Aorta (tissue), 5 donors: ENCODE data around the gene HMGA1. TPM values are rescaled to one million over a fixed set of nuclear protein-coding genes. Genes with fewer than 3 reads are reported as not detected.

Experiments used
- ATAC-seq: fragments of 200-7000 bp; cut with Tn5 transposase; one replicate; pipeline ENCODE4 v1.9.1; 2022; ENCODE audit warnings: moderate library complexity; ENCODE audit not compliant: low FRiP score
- DNase-seq, 2 donors: peaks; one replicate each; pipeline ENCODE4 v3.0.0-alpha.2; 2020
- H3K27ac ChIP-seq, 2 donors: one replicate each; pipeline ENCODE4 v1.5.1; 2013; ENCODE audit warnings: low read length in 2 of 2, mild to moderate bottlenecking in 2 of 2, moderate library complexity in 2 of 2, control low read depth in 1 of 2, inconsistent platforms in 1 of 2, low read depth in 1 of 2
- H3K27me3 ChIP-seq, 2 donors: one replicate each; pipeline ENCODE4 v1.6.1; 2013; ENCODE audit warnings: control low read depth in 1 of 2, low read length in 1 of 2, mild to moderate bottlenecking in 1 of 2, moderate library complexity in 1 of 2; ENCODE audit not compliant: insufficient read depth in 2 of 2, control insufficient read depth in 1 of 2
- H3K36me3 ChIP-seq, 2 donors: one replicate each; pipeline ENCODE4 v1.6.1; 2013; ENCODE audit warnings: control low read depth in 1 of 2, low read length in 1 of 2, mild to moderate bottlenecking in 1 of 2; ENCODE audit not compliant: insufficient read depth in 2 of 2, control insufficient read depth in 1 of 2
- H3K4me1 ChIP-seq, 2 donors: one replicate each; pipeline ENCODE4 v1.6.1; 2013; ENCODE audit warnings: low read length in 2 of 2, control low read depth in 1 of 2, mild to moderate bottlenecking in 1 of 2, moderate library complexity in 1 of 2; ENCODE audit not compliant: insufficient read depth in 2 of 2, control insufficient read depth in 1 of 2
- H3K4me3 ChIP-seq, 2 donors: one replicate each; pipeline ENCODE4 v1.5.1; 2013; ENCODE audit warnings: low read length in 2 of 2, control low read depth in 1 of 2, mild to moderate bottlenecking in 1 of 2
- H3K9me3 ChIP-seq: one replicate; pipeline ENCODE4 v1.6.1; 2013; ENCODE audit warnings: mild to moderate bottlenecking, low read length; ENCODE audit not compliant: control insufficient read depth
- WGBS, 2 donors: extraction: QIAGEN DNeasy Blood & Tissue Kit; methylation state at CpG; one replicate each; pipeline ENCODE4 v1.1.7; 2013; 5-methylcytosine and 5-hydroxymethylcytosine counted together
- intact Hi-C, 2 donors: fragments of 100-400 bp; cut with DNase I; formaldehyde crosslinking; loops; one replicate each; pipeline versions ENCODE4 v1.14.2 to v1.15.0; 2022
- polyA plus RNA-seq, 2 donors: library from polyadenylated mRNA; stranded (reverse); fragments of 200-250 nt; gene quantifications; one replicate each; pipeline ENCODE4 v1.2.3, GENCODE V29; 2013
- total RNA-seq, 2 donors: library from RNA; stranded (reverse); fragmentation: NEBNext Ultra II Directional; extraction: Animal tissue kit (Norgen Biotek cat#: 25700); gene quantifications; one replicate each; pipeline ENCODE4 v1.2.1, GENCODE V29; 2021
- donor health status: healthy with polysubstance abuse.
- donor health status: Bipolar disorder and iron deficiency.
- donor health status: DM: no; HTN: no; CAD: no.
- donor health status: DM: no; HTN: no; CAD: no.
- donor health status: DM: yes; HTN: yes; CAD: no.

HMGA1 gene
- total and polyA plus RNA-seq, 4 donors = 11.0 to 25.5 (median 18.6) TPM

DNA sequence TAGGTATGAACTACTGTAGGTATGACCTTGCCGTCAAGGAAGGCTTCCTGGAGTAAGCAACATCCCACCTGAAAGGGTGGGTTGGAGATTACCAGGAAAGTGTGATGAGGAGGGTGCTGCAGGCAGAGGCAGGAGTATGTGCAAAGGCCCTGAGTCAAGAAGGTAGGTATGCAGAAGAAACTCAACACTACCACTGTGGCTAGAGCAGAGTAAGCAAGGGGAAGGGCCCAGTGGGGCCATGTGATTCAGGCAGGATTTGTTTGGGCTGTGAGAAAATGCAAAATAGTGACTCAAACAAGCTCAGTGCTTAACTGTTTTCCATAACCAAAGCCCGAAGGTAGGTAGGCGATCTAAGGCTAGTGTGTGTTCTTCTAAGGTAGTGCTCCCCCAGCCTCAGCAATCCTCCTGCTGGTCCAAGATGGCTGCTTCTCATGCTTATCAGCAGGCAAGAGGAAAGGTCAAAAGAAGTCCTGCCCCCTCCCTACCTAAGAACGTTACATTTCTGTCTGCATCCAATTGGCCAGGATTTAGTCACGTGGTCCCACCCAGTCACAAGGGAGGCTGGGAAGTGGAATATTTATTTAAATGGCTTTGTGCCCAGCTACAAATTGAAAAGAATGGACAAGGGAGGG, 36.2 kb upstream of the HMGA1 start:
- intact Hi-C loops = no loop called here
- Histone ChIP-seq H3K27ac (no peak overlapping the region), H3K27me3 (no peaks in the 10 kb centered on the region), H3K9me3 (no peaks in the 10 kb centered on the region), H3K4me3 (no peak overlapping the region), H3K4me1 (no peaks in the 10 kb centered on the region), H3K36me3 (no peaks in the 10 kb centered on the region)
- WGBS, 2 donors = 68 to 69% methylated on average over 5 of the region's 5 CpGs
- no peak for ATAC-seq
- DNase-seq = no peak

DNA sequence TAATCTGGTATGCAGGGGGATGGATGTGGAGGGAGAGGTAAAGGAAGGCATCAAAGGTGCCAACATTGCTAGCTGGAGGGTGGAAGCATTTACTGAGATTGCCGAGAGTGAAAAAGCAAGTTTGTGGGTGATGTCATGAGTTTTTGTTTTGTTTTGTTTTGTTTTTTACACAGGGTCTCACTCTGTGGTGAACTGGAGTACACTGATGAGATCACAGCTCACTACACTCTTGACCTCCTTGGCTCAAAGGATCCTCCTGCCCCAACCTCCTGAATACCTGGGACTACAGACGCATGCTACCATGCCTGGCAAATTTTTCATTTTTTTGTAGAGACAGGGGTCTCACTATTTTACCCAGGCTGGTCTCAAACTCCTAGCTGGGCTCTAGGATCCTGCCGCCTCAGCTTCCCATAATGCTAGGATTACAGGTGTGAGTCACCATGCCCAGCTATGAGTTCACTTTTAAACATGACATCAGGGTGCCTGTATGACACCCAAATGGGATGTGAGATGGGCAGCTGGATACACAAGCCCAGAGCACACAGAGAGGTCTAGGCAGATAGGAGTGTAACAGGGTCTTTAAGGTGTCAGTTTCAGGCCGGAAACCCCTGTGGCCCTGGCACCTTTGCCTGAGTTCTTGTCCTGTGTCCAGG, 35.1 kb upstream of the HMGA1 start:
- H3K9me3 ChIP-seq = no peaks in the 10 kb centered on the region
- no peaks in the 10 kb centered on the region for H3K4me1 ChIP-seq
- no peak for ATAC-seq
- H3K27me3 ChIP-seq = no peaks in the 10 kb centered on the region
- 88 to 89% methylated on average over 4 of the region's 4 CpGs for WGBS, 2 donors
- H3K4me3 ChIP-seq = no peak overlapping the region
- intact Hi-C loops = no loop called here
- H3K36me3 ChIP-seq = no peaks in the 10 kb centered on the region
- H3K27ac ChIP-seq = no peak overlapping the region
- DNase-seq = no peak

DNA sequence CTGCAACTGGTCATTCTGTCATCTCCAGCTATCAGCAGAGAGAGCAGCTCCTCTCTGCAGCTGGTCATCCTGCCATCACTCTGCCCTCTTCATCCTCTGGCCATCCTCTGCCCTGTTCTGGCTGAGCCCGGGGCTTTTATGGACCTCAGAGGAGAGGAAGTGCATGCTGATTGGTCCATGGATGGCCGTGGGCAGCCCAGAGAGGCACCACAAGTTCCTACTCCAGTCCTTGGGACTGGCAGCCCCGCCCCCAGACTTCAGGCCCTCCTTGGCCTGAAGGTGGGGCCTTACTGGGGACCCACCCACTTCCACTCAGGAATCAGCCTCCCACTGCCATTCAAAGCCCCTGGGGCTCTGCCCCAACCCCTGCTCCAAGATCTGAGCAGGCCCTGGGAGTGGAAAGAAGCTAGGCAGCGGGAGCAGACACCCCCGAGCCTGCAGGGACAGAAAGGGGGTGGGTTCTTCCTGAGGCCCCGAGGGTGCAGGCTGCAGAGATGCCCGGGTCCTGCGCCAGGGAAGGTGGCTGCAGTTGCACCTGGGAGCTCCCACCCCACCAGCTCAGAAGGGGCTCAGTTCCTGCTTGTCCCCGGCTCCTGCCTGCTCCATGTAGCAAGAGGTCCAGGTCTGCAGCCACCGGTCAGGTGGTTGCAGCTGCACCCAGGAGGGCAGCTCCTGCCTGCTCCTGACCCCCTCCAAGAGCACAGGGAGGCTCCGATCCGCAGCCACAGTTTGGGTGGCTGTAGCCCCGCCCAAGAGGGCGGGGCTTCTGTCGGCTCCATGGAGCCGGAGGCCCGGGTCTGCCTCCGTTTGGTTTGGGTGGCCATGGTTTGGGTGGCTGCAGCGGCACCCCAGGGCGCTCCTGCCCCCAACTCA, 34.1 kb upstream of the HMGA1 start:
- DNase-seq (no peak), ATAC-seq (no peak)
- H3K9me3 ChIP-seq = no peaks in the 10 kb centered on the region
- WGBS, 2 donors = 77 to 79% methylated on average over 20 of the region's 20 CpGs
- no peaks in the 10 kb centered on the region for H3K27me3 ChIP-seq
- no peak overlapping the region for H3K4me3 ChIP-seq
- intact Hi-C loops = no loop called here
- no peaks in the 10 kb centered on the region for H3K4me1 ChIP-seq
- H3K36me3 ChIP-seq = no peaks in the 10 kb centered on the region
- H3K27ac ChIP-seq = no peak overlapping the region

DNA sequence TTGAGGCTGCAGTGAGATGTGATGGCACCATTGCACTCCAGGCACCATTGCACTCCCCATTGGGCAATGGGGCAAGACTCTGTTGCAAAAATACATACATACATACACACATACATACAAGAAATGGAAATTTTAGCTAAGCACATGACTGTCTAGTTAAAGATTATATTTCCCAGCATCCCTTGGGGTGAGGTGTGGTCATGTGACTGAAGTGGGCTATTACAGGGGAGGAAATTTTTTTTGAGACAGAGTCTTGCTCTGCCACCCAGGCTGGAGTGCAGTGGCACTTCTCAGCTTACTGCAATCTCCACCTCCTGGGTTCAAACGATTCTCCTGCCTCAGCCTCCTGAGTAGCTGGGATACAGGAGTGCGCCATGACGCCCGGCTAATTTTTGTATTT, 32.0 kb upstream of the HMGA1 start:
- Histone ChIP-seq H3K27me3 (no peaks in the 10 kb centered on the region), H3K4me1 (no peaks in the 10 kb centered on the region), H3K9me3 (no peaks in the 10 kb centered on the region), H3K27ac (no peak overlapping the region), H3K36me3 (no peaks in the 10 kb centered on the region), H3K4me3 (no peak overlapping the region)
- no peak for DNase-seq
- no peak for ATAC-seq
- WGBS, 2 donors = 95% methylated on average over 4 of the region's 4 CpGs
- intact Hi-C loops = no loop called here

DNA sequence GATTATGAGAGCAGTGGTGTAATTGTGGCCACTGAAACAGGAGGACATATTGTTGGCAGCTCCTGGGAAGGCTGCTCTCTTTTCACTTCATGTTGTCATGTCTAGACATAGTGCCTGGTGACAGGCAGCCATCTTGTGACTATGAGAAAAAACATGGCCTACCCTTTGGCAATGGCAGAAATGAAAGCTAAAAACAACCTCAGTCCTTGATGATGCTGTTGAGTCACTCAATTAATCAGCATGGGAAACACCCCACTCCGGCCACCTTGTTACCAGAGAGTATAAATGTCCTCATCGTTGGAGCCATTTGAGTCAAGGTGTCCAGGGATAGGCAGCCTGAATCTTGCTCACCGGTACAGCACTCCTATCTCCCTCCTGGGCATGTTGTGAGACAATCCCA, 31.2 kb upstream of the HMGA1 start:
- H3K4me1 ChIP-seq = no peaks in the 10 kb centered on the region
- no peak overlapping the region for H3K27ac ChIP-seq
- H3K27me3 ChIP-seq = no peaks in the 10 kb centered on the region
- ATAC-seq (no peak), DNase-seq (no peak)
- intact Hi-C loops = no loop called here
- whole genome bisulfite sequencing, 2 donors = 94 to 96% methylated on average over 3 of the region's 3 CpGs
- H3K4me3 ChIP-seq = no peak overlapping the region
- H3K36me3 ChIP-seq = no peaks in the 10 kb centered on the region
- no peaks in the 10 kb centered on the region for H3K9me3 ChIP-seq

DNA sequence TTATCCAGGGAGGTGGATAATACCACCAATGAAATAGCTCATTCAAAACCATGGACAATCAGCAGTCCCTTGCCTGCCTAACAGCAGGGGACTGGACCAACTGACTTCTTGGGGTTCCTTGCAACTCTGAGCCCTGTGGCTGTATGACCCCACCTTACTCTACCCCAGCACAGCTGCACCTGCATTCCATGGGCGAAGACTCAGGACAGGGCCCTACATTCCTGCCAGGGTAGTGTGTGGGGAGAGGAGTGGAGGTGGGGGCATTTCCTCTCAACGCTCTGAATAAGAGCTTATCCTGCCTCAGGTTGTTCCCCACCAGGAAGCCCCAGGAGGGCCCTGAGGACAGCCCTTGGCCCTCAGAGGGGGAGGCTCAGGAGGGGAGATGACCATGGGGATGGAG, 30.8 kb upstream of the HMGA1 start:
- Histone ChIP-seq H3K27me3 (no peaks in the 10 kb centered on the region), H3K36me3 (no peaks in the 10 kb centered on the region), H3K27ac (no peak overlapping the region), H3K4me3 (no peak overlapping the region), H3K9me3 (no peaks in the 10 kb centered on the region), H3K4me1 (no peaks in the 10 kb centered on the region)
- DNase-seq (no peak), ATAC-seq (no peak)
- intact Hi-C loops = no loop called here
- 86 to 92% methylated on average over 2 of the region's 2 CpGs for WGBS, 2 donors

DNA sequence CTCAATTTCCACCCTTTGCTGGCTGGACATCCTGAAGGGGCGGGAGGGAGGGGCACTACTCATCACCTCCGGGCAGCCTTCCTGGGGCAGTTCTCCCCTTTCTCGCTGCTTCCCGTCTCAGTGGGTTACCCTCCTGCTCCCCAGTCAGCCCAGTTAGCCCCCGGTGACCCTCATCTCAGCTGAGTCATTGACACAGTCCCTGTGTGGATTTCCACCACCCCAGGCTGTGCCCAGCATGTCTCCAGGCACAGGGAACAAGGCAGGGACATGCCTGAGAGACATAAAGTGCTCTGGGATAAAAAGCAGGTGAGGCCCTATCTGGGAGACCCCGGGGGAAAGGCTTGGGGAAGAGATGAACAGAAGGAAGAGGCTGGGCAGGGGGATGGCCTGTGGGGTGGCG, 29.9 kb upstream of the HMGA1 start:
- WGBS, 2 donors = 73 to 74% methylated on average over 7 of the region's 7 CpGs
- no peak for ATAC-seq
- Histone ChIP-seq H3K4me3 (no peak overlapping the region), H3K36me3 (no peaks in the 10 kb centered on the region), H3K27me3 (no peaks in the 10 kb centered on the region), H3K9me3 (no peaks in the 10 kb centered on the region), H3K27ac (no peak overlapping the region), H3K4me1 (no peaks in the 10 kb centered on the region)
- no peak for DNase-seq
- intact Hi-C loops = no loop called here

DNA sequence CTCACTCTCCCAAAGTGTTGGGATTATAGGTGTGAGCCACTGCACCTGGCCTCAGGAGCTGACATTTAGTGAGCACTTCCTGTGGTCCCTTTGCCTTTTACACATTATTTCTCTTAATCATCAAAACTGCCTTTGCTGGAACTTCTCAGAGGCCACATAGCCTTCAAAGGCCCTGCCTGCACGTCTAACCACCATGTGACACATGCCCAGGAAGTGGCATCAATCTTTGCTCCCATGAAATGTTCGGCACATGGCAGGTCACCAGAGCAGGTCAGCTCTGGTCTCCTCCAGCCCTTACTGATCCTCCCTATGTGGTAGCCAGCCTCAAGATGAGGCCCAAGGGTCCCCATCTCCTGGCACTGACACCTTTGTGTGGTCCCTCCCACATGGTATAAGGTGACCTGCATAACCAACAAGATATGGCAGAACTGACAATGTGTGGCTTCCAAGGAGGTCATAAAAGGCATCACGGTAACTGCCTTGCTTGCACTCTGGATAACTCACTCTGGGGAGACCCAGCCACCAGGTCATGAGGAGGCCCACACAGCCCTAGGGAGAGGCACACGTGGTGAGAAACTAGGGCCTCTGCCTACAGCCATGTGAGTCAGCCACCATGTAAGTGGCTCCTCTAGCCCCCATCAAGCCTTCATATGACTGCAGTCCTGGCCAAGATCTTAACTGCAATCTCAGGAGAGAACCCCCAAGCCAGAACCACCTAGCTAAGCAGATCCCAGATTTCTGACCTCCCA, 28.8 kb upstream of the HMGA1 start:
- no peak overlapping the region for H3K27ac ChIP-seq
- H3K36me3 ChIP-seq = no peaks in the 10 kb centered on the region
- no peak overlapping the region for H3K4me3 ChIP-seq
- ATAC-seq (no peak), DNase-seq (no peak)
- intact Hi-C loops = no loop called here
- H3K27me3 ChIP-seq = no peaks in the 10 kb centered on the region
- no peaks in the 10 kb centered on the region for H3K9me3 ChIP-seq
- H3K4me1 ChIP-seq = no peaks in the 10 kb centered on the region
- WGBS, 2 donors = 86 to 88% methylated on average over 4 of the region's 4 CpGs
